ENCODE data around the gene CYS1.
"Not testable (repeated sequence)": the region's sequence is repeated elsewhere in the genome, so short reads cannot be mapped to it uniquely, and the experiment has no call there.

CYS1 gene

DNA sequence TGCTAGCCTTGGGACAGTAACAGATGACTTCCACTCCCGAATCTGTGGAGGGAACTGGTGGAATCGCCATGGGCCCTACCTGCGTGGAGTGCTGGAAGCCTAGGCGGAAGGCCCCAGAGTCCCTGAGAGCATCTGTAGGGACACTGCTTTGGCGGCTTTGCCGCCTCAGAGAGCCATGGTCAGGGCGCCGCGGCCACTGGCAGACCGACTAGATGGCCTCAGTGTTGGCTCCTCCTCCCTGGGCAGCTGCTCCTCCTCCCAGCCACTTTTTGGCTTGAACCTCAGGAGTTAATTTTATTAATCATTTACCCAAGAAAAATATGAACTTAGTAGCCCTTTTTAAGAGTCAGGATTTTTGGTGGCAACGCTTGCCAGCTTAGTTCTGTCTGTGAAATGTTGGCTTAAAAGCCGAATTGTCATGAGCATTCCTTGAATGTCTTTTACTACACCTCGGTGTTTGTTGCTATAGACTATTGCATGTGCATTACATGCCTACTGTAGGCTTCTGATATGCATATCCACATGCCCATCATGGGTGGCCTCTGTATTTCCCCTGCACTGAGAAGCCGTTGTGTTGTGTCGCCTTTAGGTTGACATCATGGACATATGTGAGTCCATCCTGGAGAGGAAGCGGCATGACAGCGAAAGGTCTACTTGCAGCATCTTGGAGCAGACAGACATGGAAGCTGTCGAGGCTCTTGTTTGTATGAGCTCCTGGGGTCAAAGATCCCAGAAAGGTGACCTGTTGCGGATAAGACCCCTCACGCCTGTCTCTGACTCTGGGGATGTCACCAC lies 34.5 kb downstream of the CYS1 start:
- no peak for DNase-seq

- DNase-seq, result peak; percentile 98
These were observed 36.2 kb downstream of the CYS1 start for GRCh38 chr2:10043906-10044601.

DNA sequence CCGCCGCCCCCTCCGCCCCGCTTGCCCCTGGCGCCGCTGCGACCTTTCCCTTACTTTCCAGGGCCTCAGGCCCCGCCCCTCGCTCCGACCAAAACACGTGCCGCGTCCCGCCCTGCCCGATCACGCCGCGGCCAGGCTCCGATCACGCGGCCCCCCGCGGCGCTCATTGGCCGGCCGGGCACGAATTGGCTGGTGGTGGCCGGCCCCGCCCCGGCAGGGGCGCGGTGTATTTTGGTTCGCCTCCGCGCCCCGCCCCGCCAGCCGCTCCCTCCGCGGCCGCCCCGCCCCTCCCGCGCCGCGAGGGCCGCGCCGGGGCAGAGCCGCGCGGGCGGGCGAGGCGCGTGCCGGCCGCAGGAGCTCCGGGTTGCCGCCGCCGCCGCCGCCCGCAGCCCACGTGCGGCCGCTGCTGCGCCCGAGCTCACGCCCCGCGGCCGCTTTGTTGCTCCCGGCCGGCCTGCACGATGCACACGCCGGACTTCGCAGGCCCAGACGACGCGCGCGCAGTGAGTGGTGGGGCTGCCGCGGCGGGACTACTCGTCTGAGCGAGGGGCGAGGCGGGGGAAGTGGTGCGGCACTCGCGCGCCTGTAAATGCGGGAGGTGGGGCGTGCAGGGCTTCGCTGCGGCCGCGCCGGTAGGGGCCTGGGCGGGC lies 36.8 kb downstream of the CYS1 start, which contains the start of gene KLF11:
TSS of gene KLF11 (plus strand) at position 295 of the 650 bp plus-strand sequence. CDS start at position 462, 167 bp downstream.
- peak; percentile 83 for DNase-seq

DNA sequence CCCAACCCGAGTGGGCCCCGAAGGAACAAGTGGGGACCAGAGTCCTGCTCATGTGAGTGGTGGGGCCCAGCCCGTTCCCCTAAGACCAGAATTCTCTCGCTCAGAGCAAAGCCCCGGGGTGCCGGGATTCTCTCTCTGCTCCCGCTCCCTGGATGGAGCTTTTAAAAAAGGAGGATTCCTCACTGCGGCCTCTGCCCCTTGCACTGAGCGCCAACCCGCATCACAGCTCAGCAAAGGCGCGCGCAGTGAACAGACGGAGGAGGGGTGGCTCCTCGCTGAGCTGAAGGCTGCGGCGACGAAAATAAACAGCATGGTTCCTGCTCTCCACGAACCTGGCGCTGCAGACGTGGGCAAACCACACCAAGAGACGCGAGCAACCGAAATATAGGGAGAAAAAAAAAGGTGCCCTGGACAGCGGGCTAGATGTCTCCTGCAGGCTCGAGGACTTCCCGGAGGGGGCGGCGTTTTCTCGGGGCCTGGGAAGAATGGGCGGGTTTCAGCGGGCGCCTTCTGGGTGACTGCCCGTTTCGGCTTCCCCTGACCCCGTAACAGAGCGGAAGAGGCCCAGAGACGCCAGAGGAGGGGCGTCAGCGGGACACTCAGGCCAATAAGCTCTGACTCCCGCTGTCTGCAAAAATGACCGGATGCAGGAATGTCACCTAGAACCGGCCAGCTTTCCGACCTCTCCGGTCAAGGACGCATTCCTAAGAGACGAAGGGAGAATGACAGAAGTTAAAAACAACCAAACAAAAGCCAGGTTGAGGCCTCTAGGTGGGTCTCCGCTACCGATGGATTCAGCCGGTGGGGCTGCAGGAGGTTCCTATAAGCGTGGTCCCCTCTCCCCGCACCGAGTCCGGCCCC lies 37.7 kb downstream of the CYS1 start:
- peak; percentile 45 for DNase-seq

- no peak for DNase-seq
These were observed 38.5 kb downstream of the CYS1 start for GRCh38 chr2:10041711-10042110.

GRCh38 chr2:10039658-10040410 lies 40.4 kb downstream of the CYS1 start:
- no peak for DNase-seq

GRCh38 chr2:10038716-10039115 lies 41.5 kb downstream of the CYS1 start:
- no peak for DNase-seq

- DNase-seq, result no peak
These were observed 42.1 kb downstream of the CYS1 start for GRCh38 chr2:10038123-10038522.

DNA sequence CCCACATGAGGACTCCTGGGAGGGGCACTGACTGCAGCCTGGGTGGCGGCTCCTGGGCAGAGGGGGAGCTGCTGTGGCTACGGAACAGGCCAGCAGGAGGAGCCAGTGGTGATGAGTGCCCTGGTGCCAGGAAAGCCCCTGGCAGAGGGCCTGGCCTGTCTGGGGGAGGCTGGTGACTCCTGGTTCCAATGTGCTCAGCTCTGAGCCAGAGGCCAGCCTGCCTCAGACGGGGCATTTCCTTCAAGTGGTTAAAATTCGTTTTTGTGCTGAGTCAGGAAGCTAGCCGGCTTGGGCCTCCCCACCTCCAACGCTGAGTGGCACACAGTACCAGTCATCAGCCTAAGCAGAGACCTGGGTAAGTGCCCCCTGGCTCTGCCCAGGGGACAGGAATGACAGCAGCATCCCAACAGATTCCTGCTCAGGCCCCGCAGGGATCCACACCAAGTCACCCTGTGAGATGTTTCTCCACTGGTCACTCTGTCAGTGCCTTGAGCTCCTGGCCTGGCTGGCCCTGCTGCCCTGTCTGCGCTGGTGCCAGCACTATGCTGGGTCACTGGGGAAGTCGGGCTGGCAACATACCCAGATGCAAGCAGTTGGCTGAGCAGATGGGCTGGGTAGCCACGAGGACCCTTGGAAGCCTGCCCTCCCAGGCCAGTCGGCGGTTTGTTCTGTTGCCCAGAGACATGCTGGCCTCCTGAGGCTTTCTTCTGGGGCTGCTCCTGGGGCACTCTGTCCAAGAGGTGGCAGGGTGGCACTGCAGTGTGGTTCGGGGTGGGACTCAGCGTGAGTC lies 43.9 kb downstream of the CYS1 start:
- peak; percentile 52 for DNase-seq

- DNase-seq, result no peak
These were observed 44.6 kb downstream of the CYS1 start for GRCh38 chr2:10035633-10036032.

- DNase-seq, result no peak
These were observed 45.2 kb downstream of the CYS1 start for GRCh38 chr2:10035053-10035422.

DNA sequence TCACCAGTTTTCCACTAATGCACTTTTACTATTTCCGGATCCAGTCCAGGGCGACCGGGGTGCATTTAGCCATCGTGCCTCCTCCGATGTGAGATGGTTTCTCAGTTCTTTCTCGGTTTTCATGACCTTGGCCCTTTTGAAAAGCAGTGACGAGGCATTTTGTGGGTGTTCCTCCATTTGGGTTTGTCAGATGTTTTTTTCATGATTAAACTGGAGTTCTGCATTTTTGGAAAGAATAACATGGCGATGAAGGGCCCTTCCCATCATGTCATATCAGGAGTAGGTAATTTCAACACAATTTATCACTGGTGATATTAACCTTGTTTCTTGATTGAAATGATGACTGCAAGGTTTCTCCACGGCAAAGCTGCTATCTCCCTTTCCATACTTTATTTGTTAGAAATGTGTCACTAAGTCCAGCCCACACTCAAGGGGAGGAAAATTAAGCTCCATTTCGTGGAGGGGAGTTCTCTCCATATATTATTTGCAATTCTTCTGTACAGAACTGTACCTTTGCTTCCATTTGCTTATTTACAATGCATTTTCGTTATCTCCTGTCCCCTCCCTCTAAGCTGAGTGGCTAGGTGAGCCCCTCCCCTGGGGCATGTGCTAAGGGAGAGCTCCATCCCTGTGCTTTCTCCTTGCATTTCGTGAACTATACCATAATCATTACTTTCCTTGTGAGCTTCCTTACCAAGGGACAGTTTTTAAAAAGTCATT lies 45.7 kb downstream of the CYS1 start:
- no peak for DNase-seq

- DNase-seq, result no peak
These were observed 46.8 kb downstream of the CYS1 start for GRCh38 chr2:10033251-10034006.

GRCh38 chr2:10032746-10033105 lies 47.5 kb downstream of the CYS1 start:
- DNase-seq, result no peak

- no peak for DNase-seq
These were observed 48.1 kb downstream of the CYS1 start for GRCh38 chr2:10031886-10032745.

DNA sequence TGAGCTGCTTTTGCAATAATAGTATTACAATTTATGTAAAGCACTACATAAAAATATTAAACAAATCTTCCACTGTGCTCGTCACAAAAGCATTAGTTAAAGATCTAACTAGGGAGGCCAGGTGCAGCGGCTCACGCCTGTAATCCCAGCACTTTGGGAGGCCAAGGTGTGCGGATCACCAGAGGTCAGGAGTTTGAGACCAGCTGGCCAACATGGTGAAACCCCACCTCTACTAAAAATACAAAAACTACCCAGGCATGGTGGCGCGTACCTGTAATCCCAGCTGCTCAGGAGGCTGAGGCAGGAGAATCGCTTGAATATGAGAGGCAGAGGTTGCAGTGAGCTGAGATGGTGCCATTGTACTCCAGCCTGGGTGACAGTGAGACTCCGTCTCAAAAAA lies 49.4 kb downstream of the CYS1 start:
- not testable (repeated sequence) for DNase-seq

DNA sequence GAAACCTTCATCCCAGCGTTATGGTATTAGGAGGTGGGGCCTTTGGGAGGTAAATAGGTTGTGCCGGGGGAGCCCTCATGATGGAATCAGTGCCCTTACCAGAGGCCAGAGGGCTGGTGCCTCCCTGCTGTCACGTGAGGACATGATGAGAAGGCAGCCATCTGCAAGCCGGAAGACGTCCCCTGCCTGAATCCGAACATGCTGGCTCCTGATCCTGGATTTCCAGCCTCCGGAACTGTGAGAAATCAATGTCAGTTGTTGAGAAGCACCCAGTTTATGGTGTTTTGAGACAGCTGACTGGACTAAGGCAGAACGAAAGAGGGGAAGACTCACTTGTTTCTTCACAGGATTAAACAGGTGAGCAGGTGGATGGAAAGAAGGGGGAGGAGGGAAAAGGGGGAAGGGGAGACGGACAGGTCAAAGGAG lies 49.9 kb downstream of the CYS1 start:
- DNase-seq, result no peak

DNA sequence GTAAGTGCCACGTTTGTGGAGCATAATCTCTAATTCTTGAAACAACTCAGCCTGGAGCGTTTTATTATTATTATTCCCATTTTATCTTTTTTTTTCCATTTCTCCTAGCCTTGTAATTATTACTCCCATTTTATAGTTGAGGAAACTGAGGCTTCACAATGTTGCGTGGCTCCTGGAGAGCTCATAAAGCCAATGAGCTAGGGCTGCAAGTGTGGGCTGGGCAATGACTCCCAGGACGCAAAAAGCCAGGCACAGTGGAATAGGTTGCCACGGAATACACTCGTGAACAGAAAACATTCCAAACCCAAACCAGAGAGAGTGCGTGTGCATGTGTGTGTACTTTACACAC lies 50.4 kb downstream of the CYS1 start:
- no peak for DNase-seq

Measured in stimulated activated CD4-positive, alpha-beta T cell treated with anti-CD3 and anti-CD28 coated beads, Interleukin-15, amount 100 ng/mL, for 24 hours (primary cell).